Hepatocyte (in vitro differentiated cells): ENCODE measurements around the gene ZNF75A.

ENCODE experiments used
- CTCF ChIP-seq: fragments of 200-600 bp; sonication (generic); IDR thresholded peaks from 2 replicates; pipeline ENCODE4 v1.5.1; 2016; ENCODE audit warnings: antibody characterized with exemption, mild to moderate bottlenecking; ENCODE audit not compliant: poor library complexity
- EZH2 ChIP-seq: fragments of 200-600 bp; sonication (generic); IDR thresholded peaks from 2 replicates; pipeline ENCODE4 v1.6.1; 2016; ENCODE audit warnings: antibody characterized with exemption, mild to moderate bottlenecking, borderline replicate concordance

- TF ChIP-seq CTCF (no peak), EZH2 (no peak)
These were observed 50.8 kb downstream of the ZNF75A start for GRCh38 chr16:3356118-3356517.
